ENCODE results near the gene SIDT1. TPM values are rescaled to one million over a fixed set of nuclear protein-coding genes. Genes with fewer than 3 reads are reported as not detected.

Gene SIDT1
- total RNA-seq (1 to 10 TPM in 5 of 10 donors, under 1 TPM in 5; 0.55 to 2.4 (median 0.97) TPM), polyA plus RNA-seq (under 1 TPM; 0.32 to 0.66 TPM)
- long read RNA-seq, donor 1 = 0 reads
- long read RNA-seq, donor 2, partial matches to known transcripts = 0 of 1 reads
- long read RNA-seq, donor 2, other reads (novel, unspliced or antisense) = 0 of 1 reads
- long read RNA-seq, donor 3 = 0 reads

- peaks cover 0 to 48% (median 37%) of the 10 kb centered on the region in 7 donors for H3K27me3 ChIP-seq
- peak within 1 kb of the TSS in 6 of 10 donors; percentile 15 to 84 (median 34) for H3K27ac ChIP-seq
- peaks cover 0 to 18% (median 13%) of the 10 kb centered on the region in 9 donors for H3K4me1 ChIP-seq
- H3K4me3 ChIP-seq = peak within 1 kb of the TSS; percentile 1 to 69 (median 61)
- peak in 7 of 8 donors; percentile 51 to 73 (median 63) for ATAC-seq
- H3K9me3 ChIP-seq = no peaks in the 10 kb centered on the region
- WGBS, 2 donors = 8 to 11% methylated on average over 18 of the region's 18 CpGs
- H3K36me3 ChIP-seq = no peaks in the 10 kb centered on the region
- TF ChIP-seq, protein P1, sequence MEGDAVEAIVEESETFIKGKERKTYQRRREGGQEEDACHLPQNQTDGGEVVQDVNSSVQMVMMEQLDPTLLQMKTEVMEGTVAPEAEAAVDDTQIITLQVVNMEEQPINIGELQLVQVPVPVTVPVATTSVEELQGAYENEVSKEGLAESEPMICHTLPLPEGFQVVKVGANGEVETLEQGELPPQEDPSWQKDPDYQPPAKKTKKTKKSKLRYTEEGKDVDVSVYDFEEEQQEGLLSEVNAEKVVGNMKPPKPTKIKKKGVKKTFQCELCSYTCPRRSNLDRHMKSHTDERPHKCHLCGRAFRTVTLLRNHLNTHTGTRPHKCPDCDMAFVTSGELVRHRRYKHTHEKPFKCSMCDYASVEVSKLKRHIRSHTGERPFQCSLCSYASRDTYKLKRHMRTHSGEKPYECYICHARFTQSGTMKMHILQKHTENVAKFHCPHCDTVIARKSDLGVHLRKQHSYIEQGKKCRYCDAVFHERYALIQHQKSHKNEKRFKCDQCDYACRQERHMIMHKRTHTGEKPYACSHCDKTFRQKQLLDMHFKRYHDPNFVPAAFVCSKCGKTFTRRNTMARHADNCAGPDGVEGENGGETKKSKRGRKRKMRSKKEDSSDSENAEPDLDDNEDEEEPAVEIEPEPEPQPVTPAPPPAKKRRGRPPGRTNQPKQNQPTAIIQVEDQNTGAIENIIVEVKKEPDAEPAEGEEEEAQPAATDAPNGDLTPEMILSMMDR (IDR thresholded peaks at IDR 0.05) = peak in 1 of 9 donors; percentile 28
- intact Hi-C loops (cut with DNase I) = no loop called here
- DNase-seq = no peak
Measured at GRCh38 chr3:113531826-113532697, at the start of gene SIDT1. SIDT1 (plus strand) TSS chr3:113532555; CDS start chr3:113533022, 467 bp downstream.

- peaks cover 0 to 16% (median 0%) of the 10 kb centered on the region in 11 donors for H3K9me3 ChIP-seq
- peaks cover 0 to 43% (median 6%) of the 10 kb centered on the region in 9 donors for H3K36me3 ChIP-seq
- H3K27me3 ChIP-seq = no peaks in the 10 kb centered on the region
- 91 to 95% methylated on average over 8 of the region's 8 CpGs for WGBS, 2 donors
- no peak overlapping the region for H3K4me3 ChIP-seq
- TF ChIP-seq, protein P1 (IDR thresholded peaks at IDR 0.05) = no peak
- H3K27ac ChIP-seq = no peak overlapping the region
- intact Hi-C loops (cut with DNase I) = loop anchor here in 1 of 10 donors (10.0 kb wide), 1 partner anchor 100 kb away; no protein-coding TSS in a partner anchor
- ATAC-seq = no peak
- DNase-seq = no peak
- no peaks in the 10 kb centered on the region for H3K4me1 ChIP-seq
Measured at GRCh38 chr3:113485161-113485609, 47.2 kb upstream of the SIDT1 start.

GRCh38 chr3:113495035-113495434 is 37.3 kb upstream of the SIDT1 start:
- TF ChIP-seq, protein P1 (IDR thresholded peaks at IDR 0.05) = peak; percentile 14 to 67 (median 52)
- Histone ChIP-seq H3K4me1 (no peaks in the 10 kb centered on the region), H3K27ac (no peak overlapping the region), H3K27me3 (no peaks in the 10 kb centered on the region), H3K36me3 (peaks cover 0 to 70% (median 12%) of the 10 kb centered on the region in 9 donors), H3K4me3 (no peak overlapping the region), H3K9me3 (no peaks in the 10 kb centered on the region)
- DNase-seq (peak in 1 of 2 donors; percentile 17), ATAC-seq (no peak)
- intact Hi-C loops (cut with DNase I) = loop anchor here in 9 of 10 donors (2.0 to 10.0 kb wide), 8 partner anchors 80 to 252 kb away; partner anchors contain the start of genes ATP6V1A (in 6 of the 9) and NAA50 (in 6 of the 9)
- 61 to 64% methylated on average over 2 of the region's 2 CpGs for WGBS, 2 donors

- intact Hi-C loops (cut with DNase I) = loop anchor here in 9 of 10 donors (2.0 to 10.0 kb wide), 8 partner anchors 78 to 250 kb away; partner anchors contain the start of genes ATP6V1A (in 6 of the 9) and NAA50 (in 6 of the 9)
- peak in 1 of 8 donors; percentile 29 for ATAC-seq
- peaks cover 0 to 66% (median 12%) of the 10 kb centered on the region in 9 donors for H3K36me3 ChIP-seq
Measured at GRCh38 chr3:113496924-113497323, 35.4 kb upstream of the SIDT1 start.

More at GRCh38 chr3:113496924-113497323, 35.4 kb upstream of the SIDT1 start:
- Histone ChIP-seq H3K4me1 (no peaks in the 10 kb centered on the region), H3K9me3 (no peaks in the 10 kb centered on the region), H3K27me3 (no peaks in the 10 kb centered on the region), H3K4me3 (no peak overlapping the region), H3K27ac (no peak overlapping the region)
- TF ChIP-seq, protein P1 (IDR thresholded peaks at IDR 0.05) = no peak
- no peak for DNase-seq

All from heart right ventricle (tissue), 16 donors.